HCT116 (cell line): Measurements from ENCODE around the gene ZNF445. TPM values are rescaled to one million over a fixed set of nuclear protein-coding genes. Genes with fewer than 3 reads are reported as not detected.

ENCODE experiments used
- ATAC-seq: fragments of 200-7000 bp; cut with Tn5 transposase; 2 replicates; pipeline ENCODE4 v1.9.1; 2020; ENCODE audit warnings: mild to moderate bottlenecking, moderate library complexity
- BruUV-seq: library from RNA; stranded (reverse); fragments of 400-500 nt; replicated peaks from 2 replicates; lab custom pipeline; 2021; lab: Mats Ljungman, UMichigan
- CTCF ChIA-PET: fragments of 300-600 bp; sonication (Branson Sonifier 250); formaldehyde crosslinking; loops from one replicate; lab custom pipeline; 2021; ENCODE audit warnings: antibody characterized with exemption; lab: Charles Lee
- POLR2A ChIA-PET: fragments of 300-600, 350-600 bp; sonication (Branson Sonifier 250); formaldehyde crosslinking; loops from one replicate; lab custom pipeline; 2021; ENCODE audit warnings: antibody characterized with exemption; lab: Charles Lee
- RAD21 ChIA-PET, 2 experiments: fragments of 300-600 bp; sonication (Branson Sonifier 250); formaldehyde crosslinking; loops; one replicate each; lab custom pipeline; 2023; ENCODE audit warnings: low total read pairs in 2 of 2; ENCODE audit not compliant: uncharacterized antibody in 2 of 2, unreplicated experiment in 2 of 2, low non-redundant PET in 1 of 2; lab: Charles Lee
- DNase-seq: peaks from one replicate; pipeline ENCODE4 v3.0.0-alpha.2; 2010; ENCODE audit warnings: low read depth, low spot score
- H2AFZ ChIP-seq: fragments of 200-600 bp; shearing (Covaris generic), sonication (generic); 2 replicates; pipeline ENCODE4 v1.6.1; 2017; ENCODE audit warnings: low read depth, mixed run types, mixed read lengths, antibody characterized with exemption, low read length; ENCODE audit not compliant: poor library complexity, severe bottlenecking
- H3K27ac ChIP-seq: 2 replicates; pipeline ENCODE4 v1.5.1; 2012; ENCODE audit warnings: low read depth, low read length
- H3K27me3 ChIP-seq: fragments of 200-600 bp; sonication (generic); 2 replicates; pipeline ENCODE4 v1.6.1; 2016; ENCODE audit warnings: mixed run types, low read length, mixed read lengths; ENCODE audit not compliant: insufficient read depth
- H3K36me3 ChIP-seq, 2 experiments: fragments of 200-500 bp in 1 of 2; fragments of 200-600 bp in 1 of 2; sonication (Bioruptor generic) in 1 of 2; sonication (generic) in 1 of 2; 2 replicates each; pipeline versions ENCODE4 v1.5.1 to v1.6.1; 2014 to 2016; ENCODE audit warnings: low read length in 2 of 2, inconsistent platforms in 1 of 2, mixed read lengths in 1 of 2, mixed run types in 1 of 2; ENCODE audit not compliant: insufficient read depth in 2 of 2, control insufficient read depth in 1 of 2
- H3K4me1 ChIP-seq, 2 experiments: fragments of 200-600 bp in 1 of 2; sonication (generic) in 1 of 2; 2 replicates each; pipeline versions ENCODE4 v1.5.1 to v1.6.1; 2012 to 2017; ENCODE audit warnings: low read length in 2 of 2, inconsistent platforms in 1 of 2, mild to moderate bottlenecking in 1 of 2, mixed read lengths in 1 of 2, mixed run types in 1 of 2, moderate library complexity in 1 of 2; ENCODE audit not compliant: insufficient read depth in 2 of 2, control insufficient read depth in 1 of 2
- H3K4me2 ChIP-seq: fragments of 200-600 bp; sonication (generic); 2 replicates; pipeline ENCODE4 v1.6.1; 2017; ENCODE audit warnings: mixed run types, low read length, mixed read lengths
- H3K4me3 ChIP-seq, 2 experiments: fragments of 200-600 bp in 1 of 2; sonication (generic) in 1 of 2; replicated peaks in 1 of 2; 2 replicates each; pipeline ENCODE4 v1.5.1; 2011 to 2016; ENCODE audit warnings: low read length in 2 of 2, control low read depth in 1 of 2, low read depth in 1 of 2, mild to moderate bottlenecking in 1 of 2, mixed read lengths in 1 of 2, mixed run types in 1 of 2
- H3K79me2 ChIP-seq: fragments of 200-600 bp; sonication (generic); 2 replicates; pipeline ENCODE4 v1.6.1; 2017; ENCODE audit warnings: mild to moderate bottlenecking, mixed run types, low read length, moderate library complexity, mixed read lengths; ENCODE audit not compliant: insufficient read depth
- H3K9ac ChIP-seq: fragments of 200-600 bp; sonication (generic); 2 replicates; pipeline ENCODE4 v1.6.1; 2016; ENCODE audit warnings: low read length, mixed read lengths
- H3K9me2 ChIP-seq: fragments of 200-600 bp; sonication (generic), shearing (Covaris generic); 2 replicates; pipeline ENCODE4 v1.6.1; 2017; ENCODE audit warnings: mixed run types, mild to moderate bottlenecking, moderate library complexity; ENCODE audit not compliant: insufficient read depth
- H3K9me3 ChIP-seq, 2 experiments: fragments of 200-500 bp in 1 of 2; fragments of 200-600 bp in 1 of 2; sonication (Bioruptor generic) in 1 of 2; sonication (generic) in 1 of 2; 2 replicates each; pipeline ENCODE4 v1.6.1; 2014 to 2017; ENCODE audit warnings: low read length in 2 of 2, mixed read lengths in 2 of 2, inconsistent platforms in 1 of 2, low read depth in 1 of 2, mild to moderate bottlenecking in 1 of 2, mixed run types in 1 of 2, moderate library complexity in 1 of 2; ENCODE audit not compliant: control insufficient read depth in 1 of 2, insufficient read depth in 1 of 2
- H4K20me1 ChIP-seq: fragments of 200-600 bp; sonication (generic), shearing (Covaris generic); 2 replicates; pipeline ENCODE4 v1.6.1; 2017; ENCODE audit warnings: mixed run types, mild to moderate bottlenecking, moderate library complexity; ENCODE audit not compliant: insufficient read depth
- CEBPB ChIP-seq: IDR thresholded peaks from 2 replicates; pipeline ENCODE4 v1.6.1; 2012; ENCODE audit warnings: low read depth
- CTCF ChIP-seq, 3 experiments: fragments of 200-600 bp in 1 of 3; sonication (generic) in 1 of 3; IDR thresholded peaks in 2 of 3; conservative IDR thresholded peaks in 1 of 3; 2 replicates each; pipeline ENCODE4 v1.5.1; 2012 to 2017; ENCODE audit warnings: low read depth in 2 of 3, low read length in 2 of 3, antibody characterized with exemption in 1 of 3, borderline replicate concordance in 1 of 3, control low read depth in 1 of 3, mild to moderate bottlenecking in 1 of 3, mixed read lengths in 1 of 3, mixed run types in 1 of 3, moderate library complexity in 1 of 3; ENCODE audit not compliant: insufficient read depth in 1 of 3
- EGR1 ChIP-seq: IDR thresholded peaks from 2 replicates; pipeline ENCODE4 v1.6.1; 2012; ENCODE audit warnings: low read depth
- POLR2A ChIP-seq: IDR thresholded peaks from 2 replicates; pipeline ENCODE4 v1.7.0; 2011; ENCODE audit warnings: borderline replicate concordance; ENCODE audit not compliant: insufficient read depth, insufficient read length; ENCODE audit errors: extremely low read depth
- RAD21 ChIP-seq: IDR thresholded peaks from 2 replicates; pipeline ENCODE4 v1.6.1; 2012; ENCODE audit warnings: low read depth, mild to moderate bottlenecking
- SIN3A ChIP-seq: IDR thresholded peaks from 2 replicates; pipeline ENCODE4 v1.6.1; 2012; ENCODE audit warnings: low read depth
- SRF ChIP-seq: IDR thresholded peaks from 2 replicates; pipeline ENCODE4 v1.6.1; 2012; ENCODE audit warnings: low read depth
- TCF7L2 ChIP-seq: IDR thresholded peaks from 2 replicates; pipeline ENCODE4 v1.7.0; 2011; ENCODE audit warnings: borderline replicate concordance, inconsistent platforms; ENCODE audit not compliant: insufficient read depth, insufficient read length; ENCODE audit errors: extremely low read depth
- ZBTB33 ChIP-seq: IDR thresholded peaks from 2 replicates; pipeline ENCODE4 v1.6.1; 2011; ENCODE audit warnings: mild to moderate bottlenecking, low read length, moderate library complexity; ENCODE audit not compliant: insufficient replicate concordance; ENCODE audit errors: extremely low read depth
- intact Hi-C: fragments of 100-400 bp; cut with micrococcal nuclease; formaldehyde crosslinking; loops from 2 replicates; pipeline ENCODE4 v1.10.0; 2022
- total RNA-seq: library from RNA; stranded (reverse); gene quantifications from one replicate; pipeline ENCODE4 v1.2.1, GENCODE V29; 2021; ENCODE audit not compliant: unreplicated experiment
- TF ChIP-seq, protein P1 (sequence below): IDR thresholded peaks from 2 replicates; pipeline ENCODE4 v1.6.1; 2012

Gene ZNF445
- total RNA-seq, 1 experiment from 2014 or later: 19.9 TPM

DNA sequence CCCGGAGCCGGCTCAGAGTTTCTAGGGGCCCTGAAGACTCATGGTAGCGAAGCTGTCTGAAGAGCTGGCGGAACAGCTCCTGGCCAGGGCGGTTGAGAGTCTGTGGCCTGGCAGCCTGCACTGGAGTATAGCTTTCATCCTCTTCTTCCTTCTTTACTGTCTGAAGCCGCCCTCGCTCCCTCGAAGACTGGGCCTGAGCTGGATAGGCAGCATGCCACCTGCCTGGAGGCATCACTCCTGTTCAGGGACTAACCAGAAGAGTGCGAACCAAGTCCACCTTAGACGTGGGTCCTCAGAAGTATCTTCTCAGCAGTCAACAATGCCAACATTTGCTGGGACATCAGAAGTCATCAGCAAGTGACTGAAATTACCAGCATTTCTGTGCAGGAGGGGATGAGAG, 22.2 kb downstream of the ZNF445 start:
- no peaks in the 10 kb centered on the region for H4K20me1 ChIP-seq
- RAD21 ChIA-PET: no interaction called here
- intact Hi-C loops: no loop called here
- TF ChIP-seq ZBTB33 (no peak), SRF (no peak), POLR2A (no peak), RAD21 (no peak), TCF7L2 (no peak)
- TF ChIP-seq, all 23 proteins: peak for 0
- ChIA-PET CTCF (interaction anchor here (0.9 kb wide), 1 partner anchor 8 kb away, joined by 3 read pairs; no protein-coding TSS in a partner anchor), POLR2A (no interaction called here)
- Histone ChIP-seq H3K4me1 (no peaks in the 10 kb centered on the region), H3K36me3 (peaks cover 10 to 21% of the 10 kb centered on the region in 2 experiments; a peak in 3 of 4 replicates), H3K4me3 (no peak overlapping the region), H3K79me2 (peaks cover 22% of the 10 kb centered on the region), H3K4me2 (no peak overlapping the region), H2AFZ (no peak overlapping the region), H3K9me3 (no peaks in the 10 kb centered on the region), H3K27me3 (no peaks in the 10 kb centered on the region), H3K9me2 (no peaks in the 10 kb centered on the region), H3K9ac (no peak overlapping the region), H3K27ac (no peak overlapping the region)
- BruUV-seq: no TSS peak
- ATAC-seq (no peak), DNase-seq (no peak)

DNA sequence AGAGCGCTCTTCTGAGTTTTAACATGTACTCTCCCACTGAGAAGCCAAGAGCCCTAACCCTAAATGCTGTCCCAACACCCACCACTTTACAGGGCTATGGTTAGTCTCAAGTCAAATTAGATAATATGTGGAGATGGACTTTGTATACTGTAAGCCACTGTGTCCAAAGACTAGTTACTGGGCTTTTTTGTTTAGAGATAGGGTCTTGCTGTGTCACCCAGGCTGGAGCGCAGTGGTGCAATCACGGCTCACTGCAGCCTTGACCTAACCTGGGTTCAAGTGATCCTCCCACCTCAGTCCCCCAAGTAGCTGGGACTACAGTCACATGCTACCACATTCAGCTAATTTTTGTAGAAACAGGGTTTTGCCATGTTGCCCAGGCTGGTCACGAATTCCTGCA, 23.2 kb downstream of the ZNF445 start:
- ATAC-seq: no peak
- intact Hi-C loops: no loop called here
- DNase-seq: no peak
- Histone ChIP-seq H3K4me2 (no peak overlapping the region), H3K4me3 (no peak overlapping the region), H3K79me2 (peaks cover 18% of the 10 kb centered on the region), H2AFZ (no peak overlapping the region), H3K27ac (no peak overlapping the region), H3K36me3 (peaks cover 13 to 27% of the 10 kb centered on the region in 2 experiments; a peak in 3 of 4 replicates), H4K20me1 (no peaks in the 10 kb centered on the region), H3K27me3 (no peaks in the 10 kb centered on the region), H3K9me3 (no peaks in the 10 kb centered on the region), H3K4me1 (no peaks in the 10 kb centered on the region), H3K9ac (no peak overlapping the region), H3K9me2 (no peaks in the 10 kb centered on the region)
- CTCF ChIA-PET: no interaction called here
- no TSS peak for BruUV-seq
- RAD21 ChIA-PET: no interaction called here
- POLR2A ChIA-PET: no interaction called here
- TF ChIP-seq SIN3A (no peak), CTCF (IDR thresholded peaks at IDR 0.05 in 2 of 3, conservative IDR thresholded peaks at IDR 0.05 in 1 of 3; ENCODE audit: borderline replicate concordance in 1 of 3, insufficient read depth in 1 of 3, low read depth in 2 of 3, low read length in 2 of 3) (no peak), ZBTB33 (no peak), CEBPB (no peak), SRF (no peak), EGR1 (no peak), TCF7L2 (no peak)
- TF ChIP-seq, protein P1, sequence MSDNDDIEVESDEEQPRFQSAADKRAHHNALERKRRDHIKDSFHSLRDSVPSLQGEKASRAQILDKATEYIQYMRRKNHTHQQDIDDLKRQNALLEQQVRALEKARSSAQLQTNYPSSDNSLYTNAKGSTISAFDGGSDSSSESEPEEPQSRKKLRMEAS: no peak
